Superior temporal gyrus (tissue), 1 donor: ENCODE measurements around the gene TSHZ2.

ENCODE experiments used
- DNase-seq: peaks from one replicate; pipeline ENCODE4 v3.0.0-alpha.2; 2016; ENCODE audit errors: extremely low spot score

TSHZ2 gene, protein sequence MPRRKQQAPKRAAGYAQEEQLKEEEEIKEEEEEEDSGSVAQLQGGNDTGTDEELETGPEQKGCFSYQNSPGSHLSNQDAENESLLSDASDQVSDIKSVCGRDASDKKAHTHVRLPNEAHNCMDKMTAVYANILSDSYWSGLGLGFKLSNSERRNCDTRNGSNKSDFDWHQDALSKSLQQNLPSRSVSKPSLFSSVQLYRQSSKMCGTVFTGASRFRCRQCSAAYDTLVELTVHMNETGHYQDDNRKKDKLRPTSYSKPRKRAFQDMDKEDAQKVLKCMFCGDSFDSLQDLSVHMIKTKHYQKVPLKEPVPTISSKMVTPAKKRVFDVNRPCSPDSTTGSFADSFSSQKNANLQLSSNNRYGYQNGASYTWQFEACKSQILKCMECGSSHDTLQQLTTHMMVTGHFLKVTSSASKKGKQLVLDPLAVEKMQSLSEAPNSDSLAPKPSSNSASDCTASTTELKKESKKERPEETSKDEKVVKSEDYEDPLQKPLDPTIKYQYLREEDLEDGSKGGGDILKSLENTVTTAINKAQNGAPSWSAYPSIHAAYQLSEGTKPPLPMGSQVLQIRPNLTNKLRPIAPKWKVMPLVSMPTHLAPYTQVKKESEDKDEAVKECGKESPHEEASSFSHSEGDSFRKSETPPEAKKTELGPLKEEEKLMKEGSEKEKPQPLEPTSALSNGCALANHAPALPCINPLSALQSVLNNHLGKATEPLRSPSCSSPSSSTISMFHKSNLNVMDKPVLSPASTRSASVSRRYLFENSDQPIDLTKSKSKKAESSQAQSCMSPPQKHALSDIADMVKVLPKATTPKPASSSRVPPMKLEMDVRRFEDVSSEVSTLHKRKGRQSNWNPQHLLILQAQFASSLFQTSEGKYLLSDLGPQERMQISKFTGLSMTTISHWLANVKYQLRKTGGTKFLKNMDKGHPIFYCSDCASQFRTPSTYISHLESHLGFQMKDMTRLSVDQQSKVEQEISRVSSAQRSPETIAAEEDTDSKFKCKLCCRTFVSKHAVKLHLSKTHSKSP (N-terminal part only)

GRCh38 chr20:52972190-52972937 is at the start of gene TSHZ2:
Gene TSHZ2, plus strand, starts transcription at chr20:52972358. Its CDS starts 936 bp downstream, at chr20:52973294.
- DNase-seq: no peak

DNA sequence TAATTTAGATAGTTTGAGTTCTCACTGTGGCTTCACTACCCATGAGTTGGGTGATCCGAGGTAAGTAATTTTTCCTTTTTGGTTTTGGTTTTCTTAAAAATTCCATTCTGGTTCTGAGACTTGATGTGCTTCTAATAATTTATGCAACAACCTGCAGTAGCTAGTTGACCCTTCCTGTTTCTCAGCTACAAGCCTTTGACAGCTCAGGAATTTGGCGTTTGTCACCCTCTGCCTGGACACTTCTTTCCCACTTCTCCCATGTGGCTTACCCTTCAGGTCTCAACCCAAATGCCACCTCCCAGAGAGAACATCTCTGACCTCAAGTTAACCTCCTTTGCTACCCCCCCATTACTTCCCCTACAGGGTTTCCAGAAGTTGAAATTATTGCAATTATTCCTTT is 49.7 kb upstream of the TSHZ2 start:
- DNase-seq: no peak

DNA sequence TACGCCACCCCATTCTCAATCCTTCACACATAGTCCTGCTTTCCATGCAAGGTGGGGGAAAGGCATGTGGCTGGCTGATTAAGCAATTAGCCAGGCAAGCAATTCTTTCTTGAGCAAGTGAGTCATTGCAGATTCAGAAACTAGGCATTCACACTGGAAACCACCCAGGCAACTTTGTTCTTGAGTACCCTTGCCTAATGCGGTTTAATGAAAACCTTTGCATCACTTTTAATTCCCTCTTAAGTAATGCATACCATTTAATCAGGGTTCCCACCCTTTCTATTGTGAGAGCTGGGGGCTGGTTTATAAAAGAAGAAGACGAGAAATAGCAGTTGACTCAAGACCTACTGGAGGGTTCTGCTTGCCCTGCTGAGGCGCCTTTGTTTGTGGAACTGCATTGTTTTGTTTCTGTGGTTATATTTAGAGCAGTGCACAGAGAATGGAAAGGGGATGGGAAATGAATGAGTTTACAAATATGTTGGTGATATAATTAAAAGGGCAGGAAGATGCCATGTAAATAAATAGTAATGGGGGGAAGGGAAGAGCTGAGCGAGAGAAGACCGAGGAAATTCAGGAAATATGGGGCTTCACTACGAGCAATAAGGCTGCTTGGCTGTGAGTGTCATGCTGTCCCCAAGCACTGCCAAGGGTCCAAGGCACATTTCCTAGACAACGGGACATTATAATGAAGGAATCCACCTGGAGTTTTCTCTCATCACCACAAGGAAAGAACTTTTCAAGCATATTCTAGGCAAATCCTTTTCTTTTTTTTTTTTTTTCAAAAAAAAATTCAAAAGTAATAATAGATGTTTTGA is 48.8 kb upstream of the TSHZ2 start:
- DNase-seq: no peak

DNA sequence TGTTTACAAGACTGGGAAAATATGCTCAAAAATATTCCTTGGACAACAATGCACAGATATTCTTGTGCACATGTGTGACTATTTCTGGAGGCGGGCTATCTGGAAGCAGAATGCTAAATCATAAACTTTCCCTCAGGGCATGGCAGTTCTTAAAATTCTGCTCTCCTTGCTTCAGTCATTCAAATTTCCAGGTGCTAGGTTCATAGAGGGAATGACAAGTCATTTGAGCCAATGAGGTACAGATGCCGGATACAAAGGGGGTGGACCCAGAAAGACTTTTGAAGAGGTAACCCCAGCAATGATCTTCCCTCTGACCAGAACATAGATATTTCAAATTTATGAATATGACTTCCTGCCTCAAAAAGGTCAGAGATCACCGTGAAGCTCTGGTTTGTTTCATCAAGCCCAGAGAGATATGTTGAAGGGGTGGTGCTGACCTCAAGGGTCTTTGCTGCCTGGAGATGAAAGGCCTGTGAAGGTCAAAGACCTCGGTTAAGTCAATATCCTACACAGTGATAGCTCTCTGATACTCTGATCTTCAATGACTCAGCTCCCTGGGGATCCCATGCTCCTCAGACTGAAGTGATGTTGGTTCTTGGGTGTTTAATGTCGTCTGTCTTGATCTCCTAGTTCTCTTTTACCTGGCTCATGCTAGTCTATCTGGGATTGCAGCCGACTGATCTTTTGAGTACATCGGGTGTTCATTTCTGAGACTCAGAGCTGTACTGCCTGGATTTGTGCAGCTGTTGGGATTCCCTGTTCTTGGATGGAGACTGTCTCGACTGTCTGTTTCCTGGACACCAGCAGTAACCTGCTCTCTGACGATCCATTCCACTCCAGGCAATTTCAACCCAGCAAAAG is 47.5 kb upstream of the TSHZ2 start:
- no peak for DNase-seq

DNA sequence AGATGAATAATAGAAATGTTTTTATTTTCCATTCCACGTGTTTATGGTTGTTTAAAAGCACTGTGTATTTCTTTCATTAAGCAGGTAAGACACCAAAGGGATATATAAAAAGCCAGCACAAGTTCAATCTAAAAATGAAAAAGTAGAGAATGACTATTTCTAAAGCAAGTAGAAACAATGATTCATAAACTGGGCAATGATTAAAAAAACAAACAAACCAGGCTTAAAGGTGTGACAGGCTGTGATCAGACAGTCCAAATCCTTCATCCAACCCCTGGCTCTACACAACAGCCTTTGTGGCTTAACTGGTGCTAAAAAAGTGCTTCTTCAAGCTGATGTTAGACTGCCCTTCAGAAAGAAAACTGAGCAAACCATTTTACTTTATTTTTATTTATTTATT is 45.7 kb upstream of the TSHZ2 start:
- DNase-seq: no peak

GRCh38 chr20:52933867-52934266 is 38.3 kb upstream of the TSHZ2 start:
- no peak for DNase-seq

- peak; percentile 72 for DNase-seq
These were observed 35.5 kb upstream of the TSHZ2 start for GRCh38 chr20:52936351-52937340.

GRCh38 chr20:52937591-52938100 is 34.5 kb upstream of the TSHZ2 start:
- DNase-seq: no peak

GRCh38 chr20:52939141-52939540 is 33.0 kb upstream of the TSHZ2 start:
- no peak for DNase-seq

- DNase-seq: no peak
These were observed 30.4 kb upstream of the TSHZ2 start for GRCh38 chr20:52941808-52942207.

- DNase-seq: peak; percentile 53
These were observed 28.8 kb upstream of the TSHZ2 start for GRCh38 chr20:52943185-52943841.

DNA sequence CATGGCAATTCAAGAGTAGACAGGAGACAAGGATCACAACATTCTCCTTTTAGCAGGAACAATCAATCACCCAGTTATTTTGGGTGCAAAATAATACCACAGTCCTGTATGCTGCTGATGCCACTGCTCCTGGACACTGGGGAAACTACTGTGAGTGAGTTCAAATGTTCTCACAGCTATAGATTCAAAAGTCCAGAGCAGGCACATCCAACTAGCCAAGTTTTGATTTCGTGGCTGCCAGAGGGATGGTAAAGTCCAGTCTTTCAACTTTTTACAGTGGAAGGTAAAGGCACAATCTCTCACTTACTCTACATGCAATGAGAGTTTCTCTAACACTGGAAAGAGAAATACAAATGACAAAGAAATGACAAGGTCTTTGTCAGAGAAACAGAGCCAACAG is 26.9 kb upstream of the TSHZ2 start:
- no peak for DNase-seq

GRCh38 chr20:52945862-52946522 is 26.2 kb upstream of the TSHZ2 start:
- no peak for DNase-seq

- DNase-seq: no peak
These were observed 23.7 kb upstream of the TSHZ2 start for GRCh38 chr20:52948491-52948890.

- DNase-seq: no peak
These were observed 19.1 kb upstream of the TSHZ2 start for GRCh38 chr20:52953020-52953419.

DNA sequence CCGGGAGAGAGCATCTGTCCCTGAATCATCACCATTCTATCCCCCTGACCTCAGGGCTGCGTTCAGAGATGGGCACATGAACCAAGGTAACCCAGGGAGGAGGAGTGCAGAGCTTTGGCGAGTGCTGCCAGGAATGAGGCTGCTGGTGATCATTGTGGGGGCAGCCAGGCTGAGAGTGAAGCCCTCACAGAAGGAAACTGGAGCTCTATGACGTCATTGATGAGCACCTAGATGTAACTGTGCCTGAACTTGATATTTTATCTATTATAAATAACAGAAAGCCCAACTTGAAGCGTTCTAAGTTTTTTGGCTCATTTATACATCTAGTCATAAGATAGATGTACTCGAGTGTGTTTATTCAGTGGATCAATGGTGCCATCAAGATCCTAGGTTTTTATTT is 17.3 kb upstream of the TSHZ2 start:
- DNase-seq: no peak

- no peak for DNase-seq
These were observed 13.9 kb upstream of the TSHZ2 start for GRCh38 chr20:52958211-52958610.
